Measurements from ENCODE around the gene SGCE. TPM values are rescaled to one million over a fixed set of nuclear protein-coding genes. Genes with fewer than 3 reads are reported as not detected.

The SGCE gene
- total and polyA plus RNA-seq, 9 of the 15 experiments (the other 6 are each of a cell fraction or from before 2014, with no cell fraction given), result 0.09 to 0.46 (median 0.28) TPM; not detected in 5

- TF ChIP-seq CBX5 (IDR thresholded peaks at IDR 0.05; ENCODE audit: borderline replicate concordance, low read depth) (no peak), MBD1 (CRISPR knock-in tag; IDR thresholded peaks at IDR 0.05) (no peak), FOSL1 (tag; conservative IDR thresholded peaks at IDR 0.05) (no peak)
These were observed 39.1 kb downstream of the SGCE start (continued) for GRCh38 chr7:94616855-94617254.

- DNase-seq (ENCODE audit: extremely low read depth in 1 of 4, low spot score in 3 of 4), result no peak
- no peaks in the 10 kb centered on the region for H3K9me1 ChIP-seq (ENCODE audit: control insufficient read depth, insufficient read depth, low read length)
- ChIA-PET CTCF (ENCODE audit: low intra/inter-chr PET ratio) (no interaction called here), POLR2A (no interaction called here)
- TF ChIP-seq ZBTB43 (CRISPR knock-in tag; IDR thresholded peaks at IDR 0.05), result no peak
- H3K27me3 ChIP-seq (ENCODE audit: control insufficient read depth in 2 of 2, insufficient read depth in 2 of 2, low read length in 2 of 2), result no peaks in the 10 kb centered on the region
- no TSS peak for BruUV-seq (replicated peaks)
- H3K79me2 ChIP-seq (ENCODE audit: control insufficient read depth, insufficient read depth, low read length), result no peaks in the 10 kb centered on the region
- no peak overlapping the region for H2AFZ ChIP-seq (ENCODE audit: low read depth, low read length)
- H3K27ac ChIP-seq (ENCODE audit: extremely low read depth, low read depth, low read length), result no peak overlapping the region
- H3K4me1 ChIP-seq (replicated peaks in 1 of 2; ENCODE audit: control insufficient read depth in 2 of 2, insufficient read depth in 2 of 2, low read length in 2 of 2), result no peaks in the 10 kb centered on the region
- intact Hi-C loops (cut with micrococcal nuclease) (no loop called here), in situ Hi-C loops (cut with MboI) (no loop called here)
- no peak for FAIRE-seq
- H3K4me3 ChIP-seq, result no peak overlapping the region
- H4K20me1 ChIP-seq (replicated peaks; ENCODE audit: control insufficient read depth, insufficient read depth, low read length), result no peaks in the 10 kb centered on the region
- no peak overlapping the region for H3K4me2 ChIP-seq (ENCODE audit: insufficient read depth, low read length)
- WGBS (ENCODE audit: insufficient coverage, low coverage, missing lambda C conversion rate), result 0% methylated on average over 1 of the region's 1 CpG
- H3K9me3 ChIP-seq (replicated peaks; ENCODE audit: control insufficient read depth, insufficient read depth, low read depth, low read length), result no peaks in the 10 kb centered on the region
- no peaks in the 10 kb centered on the region for H3K36me3 ChIP-seq (ENCODE audit: control insufficient read depth, insufficient read depth, low read length)
- H3K9ac ChIP-seq (ENCODE audit: insufficient read depth in 1 of 2, low read depth in 2 of 2, low read length in 2 of 2), result no peak overlapping the region
- no peak for ATAC-seq
These were observed 40.3 kb downstream of the SGCE start for GRCh38 chr7:94615666-94616065.
